SK-N-SH (cell line): Measurements from ENCODE around the gene ACSF3. TPM values are rescaled to one million over a fixed set of nuclear protein-coding genes. Genes with fewer than 3 reads are reported as not detected.

Experiments
- CTCF ChIA-PET: fragments of 300-600, 350-600 bp; formaldehyde crosslinking; extraction: SDS; loops from one replicate; lab custom pipeline; 2021; lab: Yijun Ruan, JAX
- POLR2A ChIA-PET: fragments of 350-600 bp; sonication (Branson Sonifier 250); formaldehyde crosslinking; extraction: SDS; loops from one replicate; lab custom pipeline; 2020; ENCODE audit warnings: antibody characterized with exemption, inconsistent platforms; lab: Yijun Ruan, JAX
- DNase-seq: peaks from one replicate; pipeline ENCODE4 v3.0.0; 2012
- H2AFZ ChIP-seq: fragments of 200-600 bp; sonication (generic); 2 replicates; pipeline ENCODE4 v1.8.1; 2016; ENCODE audit warnings: antibody characterized with exemption, mild to moderate bottlenecking, low read depth
- H3F3A ChIP-seq: fragments of 200-600 bp; sonication (generic); replicated peaks from 2 replicates; pipeline ENCODE3; 2016; ENCODE audit warnings: antibody characterized with exemption, mild to moderate bottlenecking; ENCODE audit not compliant: insufficient read depth
- H3K27ac ChIP-seq, 2 experiments: fragments of 200-500 bp in 1 of 2; fragments of 200-600 bp in 1 of 2; sonication (Bioruptor generic) in 1 of 2; sonication (generic), shearing (Covaris generic) in 1 of 2; 2 replicates each; pipeline versions ENCODE4 v1.5.1 to v1.6.1; 2014 to 2016; ENCODE audit warnings: low read depth in 2 of 2, inconsistent platforms in 1 of 2, low read length in 1 of 2, mild to moderate bottlenecking in 1 of 2, mixed read lengths in 1 of 2
- H3K27me3 ChIP-seq: fragments of 200-600 bp; sonication (generic), shearing (Covaris generic); 2 replicates; pipeline ENCODE4 v1.6.1; 2016; ENCODE audit warnings: mixed run types; ENCODE audit not compliant: insufficient read depth
- H3K36me3 ChIP-seq, 2 experiments: fragments of 200-500 bp in 1 of 2; fragments of 200-600 bp in 1 of 2; sonication (Bioruptor generic) in 1 of 2; sonication (generic) in 1 of 2; replicated peaks in 1 of 2; 2 replicates each; pipeline versions ENCODE3 to v1.5.1; 2014 to 2016; ENCODE audit warnings: low read length in 1 of 2, mild to moderate bottlenecking in 1 of 2; ENCODE audit not compliant: insufficient read depth in 2 of 2, control insufficient read depth in 1 of 2
- H3K4me1 ChIP-seq, 2 experiments: fragments of 200-500 bp in 1 of 2; fragments of 200-600 bp in 1 of 2; sonication (Bioruptor generic) in 1 of 2; sonication (generic), shearing (Covaris generic) in 1 of 2; 2 replicates each; pipeline versions ENCODE4 v1.5.1 to v1.6.1; 2014 to 2016; ENCODE audit warnings: low read depth in 1 of 2, low read length in 1 of 2, mixed run types in 1 of 2; ENCODE audit not compliant: insufficient read depth in 2 of 2, control insufficient read depth in 1 of 2
- H3K4me2 ChIP-seq: fragments of 200-600 bp; sonication (generic), shearing (Covaris generic); 2 replicates; pipeline ENCODE4 v1.6.1; 2017; ENCODE audit warnings: mixed run types
- H3K4me3 ChIP-seq, 2 experiments: fragments of 200-500 bp in 1 of 2; fragments of 200-600 bp in 1 of 2; sonication (Bioruptor generic) in 1 of 2; sonication (generic), shearing (Covaris generic) in 1 of 2; 2 replicates each; pipeline versions ENCODE4 v1.5.1 to v1.8.1; 2014 to 2016; ENCODE audit warnings: low read depth in 2 of 2, inconsistent platforms in 1 of 2, low read length in 1 of 2, mild to moderate bottlenecking in 1 of 2, mixed read lengths in 1 of 2, moderate library complexity in 1 of 2
- H3K79me2 ChIP-seq: fragments of 200-600 bp; sonication (generic); 2 replicates; pipeline ENCODE4 v1.8.1; 2017; ENCODE audit warnings: mild to moderate bottlenecking; ENCODE audit not compliant: insufficient read depth
- H3K9ac ChIP-seq: fragments of 200-600 bp; sonication (generic); 2 replicates; pipeline ENCODE4 v1.6.1; 2017; ENCODE audit warnings: mixed run types
- H3K9me2 ChIP-seq: fragments of 200-600 bp; sonication (generic); 2 replicates; pipeline ENCODE4 v1.6.1; 2017; ENCODE audit warnings: mixed run types
- H3K9me3 ChIP-seq: fragments of 200-600 bp; sonication (generic); 2 replicates; pipeline ENCODE4 v1.6.1; 2017; ENCODE audit warnings: mixed run types, mild to moderate bottlenecking, moderate library complexity
- H4K20me1 ChIP-seq: fragments of 200-600 bp; sonication (generic); 2 replicates; pipeline ENCODE4 v1.6.1; 2017; ENCODE audit warnings: mild to moderate bottlenecking, mixed run types; ENCODE audit not compliant: insufficient read depth
- CHD2 ChIP-seq: fragments of 150-350 bp; IDR thresholded peaks from 2 replicates; pipeline ENCODE4 v1.6.1; 2018; ENCODE audit warnings: low read length; ENCODE audit not compliant: partially characterized antibody
- CTCF ChIP-seq: fragments of 200-600 bp; sonication (generic); IDR thresholded peaks from 2 replicates; pipeline ENCODE4 v1.6.1; 2017; ENCODE audit warnings: antibody characterized with exemption, mild to moderate bottlenecking, moderate library complexity
- EP300 ChIP-seq, 2 experiments: IDR thresholded peaks; 2 replicates each; pipeline versions ENCODE4 v1.4.0 to v1.6.1; 2012; ENCODE audit warnings: borderline replicate concordance in 1 of 2, low read depth in 1 of 2, low read length in 1 of 2
- FOSL2 ChIP-seq: IDR thresholded peaks from 2 replicates; pipeline ENCODE4 v1.4.0; 2012; ENCODE audit warnings: low read depth, mild to moderate bottlenecking, moderate library complexity, borderline replicate concordance
- FOXJ3 ChIP-seq: sonication (generic); formaldehyde crosslinking; IDR thresholded peaks from 2 replicates; pipeline ENCODE4 v1.5.1; 2020; ENCODE audit warnings: mild to moderate bottlenecking, missing genetic modification reagents
- IRF3 ChIP-seq: fragments of 150-350 bp; IDR thresholded peaks from 2 replicates; pipeline ENCODE4 v1.6.1; 2016; ENCODE audit warnings: mild to moderate bottlenecking, low read depth, low read length
- MEF2A ChIP-seq: IDR thresholded peaks from 2 replicates; pipeline ENCODE4 v1.4.0; 2012; ENCODE audit warnings: low read depth, borderline replicate concordance
- MXI1 ChIP-seq: IDR thresholded peaks from 2 replicates; pipeline ENCODE4 v1.6.1; 2012; ENCODE audit warnings: mild to moderate bottlenecking, low read depth, low read length, improper control_type of control experiment
- NFIC ChIP-seq: IDR thresholded peaks from 2 replicates; pipeline ENCODE4 v1.4.0; 2012; ENCODE audit warnings: borderline replicate concordance
- NRF1 ChIP-seq: IDR thresholded peaks from 2 replicates; pipeline ENCODE4 v1.6.1; 2012; ENCODE audit warnings: low read depth, mild to moderate bottlenecking, low read length
- PBX3 ChIP-seq: IDR thresholded peaks from 2 replicates; pipeline ENCODE4; 2012
- RCOR1 ChIP-seq: fragments of 150-350 bp; IDR thresholded peaks from 2 replicates; pipeline ENCODE4 v1.6.1; 2017; ENCODE audit warnings: antibody characterized with exemption, low read length
- RFX5 ChIP-seq: IDR thresholded peaks from 2 replicates; pipeline ENCODE4 v1.6.1; 2012; ENCODE audit warnings: mild to moderate bottlenecking, improper control_type of control experiment, low read length
- SMC3 ChIP-seq: IDR thresholded peaks from 2 replicates; pipeline ENCODE4 v1.6.1; 2012; ENCODE audit warnings: low read depth, low read length, improper control_type of control experiment
- TAF1 ChIP-seq: IDR thresholded peaks from 2 replicates; pipeline ENCODE4 v1.6.1; 2012; ENCODE audit warnings: low read depth, mild to moderate bottlenecking, low read length, moderate library complexity, borderline replicate concordance
- TCF12 ChIP-seq: IDR thresholded peaks from 2 replicates; pipeline ENCODE4 v1.4.0; 2012
- TEAD4 ChIP-seq: IDR thresholded peaks from 2 replicates; pipeline ENCODE4 v1.4.0; 2012; ENCODE audit warnings: mild to moderate bottlenecking, borderline replicate concordance; ENCODE audit not compliant: insufficient read depth
- USF2 ChIP-seq: fragments of 150-350 bp; IDR thresholded peaks from 2 replicates; pipeline ENCODE4 v1.6.1; 2017; ENCODE audit warnings: antibody characterized with exemption, low read length, low read depth, borderline replicate concordance
- YY1 ChIP-seq: IDR thresholded peaks from 2 replicates; pipeline ENCODE4 v1.4.0; 2012; ENCODE audit warnings: low read depth, mild to moderate bottlenecking
- ZBTB33 ChIP-seq: IDR thresholded peaks from 2 replicates; pipeline ENCODE4 v1.4.0; 2012; ENCODE audit warnings: low read depth, borderline replicate concordance
- WGBS: methylation state at CpG from one replicate; pipeline ENCODE4 v1.1.6; 2017; ENCODE audit warnings: low lambda C conversion rate; 5-methylcytosine and 5-hydroxymethylcytosine counted together
- polyA plus RNA-seq, 3 experiments: library from polyadenylated mRNA; depleted of rRNA; stranded (reverse); fragments of >200 nt; gene quantifications; 2 replicates each; pipeline ENCODE4 v1.2.3, GENCODE V29; 2012

Gene ACSF3
- polyA plus RNA-seq, 1 of the 3 experiments (the other 2 are of a cell fraction), result 18.8 TPM

GRCh38 chr16:89179656-89180315 is 86.1 kb downstream of the ACSF3 start:
- Histone ChIP-seq H2AFZ (no peak overlapping the region), H3K4me1 (no peaks in the 10 kb centered on the region; a peak in 1 of 4 replicates), H3K36me3 (no peaks in the 10 kb centered on the region), H3F3A (no peaks in the 10 kb centered on the region), H3K27ac (no peak overlapping the region), H3K9me2 (no peaks in the 10 kb centered on the region), H3K4me2 (no peak overlapping the region), H3K9me3 (no peaks in the 10 kb centered on the region), H3K27me3 (peaks cover 65% of the 10 kb centered on the region), H3K9ac (no peak overlapping the region), H3K79me2 (no peaks in the 10 kb centered on the region), H3K4me3 (no peak overlapping the region), H4K20me1 (no peaks in the 10 kb centered on the region)
- POLR2A ChIA-PET, result no interaction called here
- no peak for DNase-seq
- CTCF ChIA-PET, result interaction anchor here (5.8 kb wide), 1 partner anchor 12 kb away, joined by 33 read pairs; no protein-coding TSS in a partner anchor
- no peak for TF ChIP-seq IRF3
- TF ChIP-seq NFIC, result no peak
- TF ChIP-seq CHD2, result no peak
- TF ChIP-seq USF2, result no peak
- TF ChIP-seq CTCF, result no peak
- TF ChIP-seq FOSL2, result no peak
- TF ChIP-seq RCOR1, result no peak
- no peak for TF ChIP-seq SMC3
- no peak for TF ChIP-seq ZBTB33
- TF ChIP-seq TCF12, result no peak
- no peak for TF ChIP-seq NRF1
- TF ChIP-seq MEF2A, result no peak
- TF ChIP-seq TAF1, result no peak
- no peak for TF ChIP-seq EP300 (IDR thresholded peaks at IDR 0.05; ENCODE audit: borderline replicate concordance in 1 of 2, low read depth in 1 of 2, low read length in 1 of 2)
- TF ChIP-seq TEAD4, result no peak
- TF ChIP-seq PBX3, result no peak
- no peak for TF ChIP-seq FOXJ3 (CRISPR knock-in tag)
- no peak for TF ChIP-seq YY1
- no peak for TF ChIP-seq MXI1
- TF ChIP-seq RFX5, result no peak
- 58% methylated on average over 19 of the region's 25 CpGs for WGBS
